Astrocyte (in vitro differentiated cells and primary cell): ENCODE results near the gene BMP6. TPM values are rescaled to one million over a fixed set of nuclear protein-coding genes. Genes with fewer than 3 reads are reported as not detected.

Experiments used
- DNase-seq: peaks from one replicate; pipeline ENCODE4 v3.0.0-alpha.2; 2010; ENCODE audit warnings: low read depth
- FAIRE-seq: peaks from 2 replicates; lab custom pipeline; 2011; peaks lifted over from hg19 to GRCh38; lab: Jason Lieb, UNC
- H2AFZ ChIP-seq: 2 replicates; pipeline ENCODE4 v1.6.0; 2012; ENCODE audit warnings: low read depth, low read length, inconsistent platforms
- H3K27ac ChIP-seq: 2 replicates; pipeline ENCODE4 v1.5.1; 2011; ENCODE audit warnings: low read depth, low read length, inconsistent platforms
- H3K27me3 ChIP-seq: 2 replicates; pipeline ENCODE4 v1.6.0; 2011; ENCODE audit warnings: low read length, inconsistent platforms; ENCODE audit not compliant: insufficient read depth
- H3K36me3 ChIP-seq: 2 replicates; pipeline ENCODE4 v1.5.1; 2011; ENCODE audit warnings: low read length, inconsistent platforms; ENCODE audit not compliant: insufficient read depth
- H3K4me1 ChIP-seq: 2 replicates; pipeline ENCODE4 v1.5.1; 2011; ENCODE audit warnings: low read length, inconsistent platforms; ENCODE audit not compliant: insufficient read depth
- H3K4me2 ChIP-seq: 2 replicates; pipeline ENCODE4 v1.6.0; 2012; ENCODE audit warnings: low read length, inconsistent platforms
- H3K4me3 ChIP-seq: 2 replicates; pipeline ENCODE4 v1.5.1; 2011; ENCODE audit warnings: low read depth, mild to moderate bottlenecking, low read length, inconsistent platforms; ENCODE audit not compliant: insufficient read depth
- H3K79me2 ChIP-seq: 2 replicates; pipeline ENCODE4 v1.6.0; 2012; ENCODE audit warnings: mild to moderate bottlenecking, low read length, inconsistent platforms; ENCODE audit not compliant: insufficient read depth
- H3K9ac ChIP-seq: 2 replicates; pipeline ENCODE4 v1.6.0; 2012; ENCODE audit warnings: mild to moderate bottlenecking, low read length, inconsistent platforms
- H3K9me3 ChIP-seq: 2 replicates; pipeline ENCODE4 v1.5.1; 2012; ENCODE audit warnings: low read depth, mild to moderate bottlenecking, low read length, inconsistent platforms; ENCODE audit not compliant: insufficient read depth
- H4K20me1 ChIP-seq: 2 replicates; pipeline ENCODE4 v1.6.0; 2012; ENCODE audit warnings: low read length, inconsistent platforms; ENCODE audit not compliant: insufficient read depth
- H3K27ac Mint-ChIP-seq: one replicate; pipeline ENCODE4 v1.8.0; 2021; ENCODE audit warnings: mild to moderate bottlenecking, mixed read lengths; ENCODE audit not compliant: unreplicated experiment
- H3K27me3 Mint-ChIP-seq: one replicate; pipeline ENCODE4 v1.8.0; 2021; ENCODE audit warnings: low read depth, mixed read lengths; ENCODE audit not compliant: unreplicated experiment
- H3K36me3 Mint-ChIP-seq: one replicate; pipeline ENCODE4 v1.8.0; 2021; ENCODE audit warnings: low read depth, mixed read lengths; ENCODE audit not compliant: unreplicated experiment
- H3K4me1 Mint-ChIP-seq: one replicate; pipeline ENCODE4 v1.8.0; 2021; ENCODE audit warnings: low read depth, mixed read lengths; ENCODE audit not compliant: unreplicated experiment
- H3K4me3 Mint-ChIP-seq: one replicate; pipeline ENCODE4 v1.8.0; 2021; ENCODE audit warnings: mild to moderate bottlenecking, moderate library complexity, mixed read lengths; ENCODE audit not compliant: unreplicated experiment
- H3K9me3 Mint-ChIP-seq: one replicate; pipeline ENCODE4 v1.8.0; 2021; ENCODE audit warnings: mild to moderate bottlenecking, mixed read lengths; ENCODE audit not compliant: unreplicated experiment
- CTCF ChIP-seq: IDR thresholded peaks from 2 replicates; pipeline ENCODE4 v1.5.1; 2011; ENCODE audit warnings: low read depth, mild to moderate bottlenecking, inconsistent platforms, low read length, moderate library complexity; ENCODE audit not compliant: insufficient read depth
- EZH2 ChIP-seq: IDR thresholded peaks from 2 replicates; pipeline ENCODE4 v1.6.1; 2012; ENCODE audit warnings: mild to moderate bottlenecking, low read length, inconsistent platforms; ENCODE audit not compliant: insufficient read depth
- total RNA-seq: library from RNA; stranded (reverse); gene quantifications from 2 replicates; pipeline ENCODE4 v1.2.1, GENCODE V29; 2021

Gene BMP6
- total RNA-seq, 1 donor from 2014 or later, result 2.8 TPM

- Mint-ChIP-seq H3K27ac (no peak overlapping the region), H3K27me3 (peaks cover 4% of the 10 kb centered on the region), H3K36me3 (peaks cover 4% of the 10 kb centered on the region), H3K4me3 (no peak overlapping the region), H3K9me3 (no peaks in the 10 kb centered on the region), H3K4me1 (peaks cover 8% of the 10 kb centered on the region)
- H4K20me1 ChIP-seq, result no peaks in the 10 kb centered on the region
- H3K79me2 ChIP-seq, result no peaks in the 10 kb centered on the region
- H3K27ac ChIP-seq, result no peak overlapping the region
- no peaks in the 10 kb centered on the region for H3K36me3 ChIP-seq
- H3K9ac ChIP-seq, result no peak overlapping the region
- no peaks in the 10 kb centered on the region for H3K9me3 ChIP-seq
- H3K27me3 ChIP-seq, result no peaks in the 10 kb centered on the region
- no peak overlapping the region for H3K4me2 ChIP-seq
- no peak for DNase-seq
- H2AFZ ChIP-seq, result no peak overlapping the region
- no peak overlapping the region for H3K4me3 ChIP-seq
- peaks cover 5% of the 10 kb centered on the region for H3K4me1 ChIP-seq
- FAIRE-seq, result no peak
- TF ChIP-seq CTCF (no peak), EZH2 (no peak)
Measured at GRCh38 chr6:7820288-7820835, 94.5 kb downstream of the BMP6 start.

- Histone ChIP-seq H3K9ac (no peak overlapping the region), H3K4me3 (no peak overlapping the region), H3K79me2 (no peaks in the 10 kb centered on the region), H3K27me3 (no peaks in the 10 kb centered on the region), H3K9me3 (no peaks in the 10 kb centered on the region), H3K4me2 (no peak overlapping the region), H3K4me1 (peaks cover 6% of the 10 kb centered on the region), H4K20me1 (no peaks in the 10 kb centered on the region), H3K36me3 (no peaks in the 10 kb centered on the region), H2AFZ (no peak overlapping the region), H3K27ac (no peak overlapping the region)
- no peaks in the 10 kb centered on the region for H3K9me3 Mint-ChIP-seq
- no peak overlapping the region for H3K4me3 Mint-ChIP-seq
- peaks cover 4% of the 10 kb centered on the region for H3K36me3 Mint-ChIP-seq
- peaks cover 7% of the 10 kb centered on the region for H3K27me3 Mint-ChIP-seq
- peaks cover 8% of the 10 kb centered on the region for H3K4me1 Mint-ChIP-seq
- H3K27ac Mint-ChIP-seq, result no peak overlapping the region
- TF ChIP-seq CTCF, result no peak
- no peak for TF ChIP-seq EZH2
- FAIRE-seq (no peak), DNase-seq (peak; percentile 58)
Measured at GRCh38 chr6:7821426-7821825, 95.5 kb downstream of the BMP6 start.

- H3K9me3 ChIP-seq, result no peaks in the 10 kb centered on the region
- H3K4me1 ChIP-seq, result peaks cover 19% of the 10 kb centered on the region
- H3K9ac ChIP-seq, result no peak overlapping the region
- H4K20me1 ChIP-seq, result no peaks in the 10 kb centered on the region
- Mint-ChIP-seq H3K9me3 (no peaks in the 10 kb centered on the region), H3K4me3 (no peak overlapping the region), H3K36me3 (peaks cover 4% of the 10 kb centered on the region), H3K27ac (no peak overlapping the region), H3K27me3 (peaks cover 6% of the 10 kb centered on the region), H3K4me1 (peaks cover 17% of the 10 kb centered on the region)
- TF ChIP-seq EZH2, result no peak
- TF ChIP-seq CTCF, result no peak
- H3K4me3 ChIP-seq, result no peak overlapping the region
- no peaks in the 10 kb centered on the region for H3K36me3 ChIP-seq
- no peak overlapping the region for H2AFZ ChIP-seq
- H3K27me3 ChIP-seq, result no peaks in the 10 kb centered on the region
- FAIRE-seq (no peak), DNase-seq (no peak)
- no peak overlapping the region for H3K27ac ChIP-seq
- H3K79me2 ChIP-seq, result no peaks in the 10 kb centered on the region
- no peak overlapping the region for H3K4me2 ChIP-seq
Measured at GRCh38 chr6:7823552-7823951, 97.7 kb downstream of the BMP6 start.
